ENCODE measurements around the gene CHKB.

DNA sequence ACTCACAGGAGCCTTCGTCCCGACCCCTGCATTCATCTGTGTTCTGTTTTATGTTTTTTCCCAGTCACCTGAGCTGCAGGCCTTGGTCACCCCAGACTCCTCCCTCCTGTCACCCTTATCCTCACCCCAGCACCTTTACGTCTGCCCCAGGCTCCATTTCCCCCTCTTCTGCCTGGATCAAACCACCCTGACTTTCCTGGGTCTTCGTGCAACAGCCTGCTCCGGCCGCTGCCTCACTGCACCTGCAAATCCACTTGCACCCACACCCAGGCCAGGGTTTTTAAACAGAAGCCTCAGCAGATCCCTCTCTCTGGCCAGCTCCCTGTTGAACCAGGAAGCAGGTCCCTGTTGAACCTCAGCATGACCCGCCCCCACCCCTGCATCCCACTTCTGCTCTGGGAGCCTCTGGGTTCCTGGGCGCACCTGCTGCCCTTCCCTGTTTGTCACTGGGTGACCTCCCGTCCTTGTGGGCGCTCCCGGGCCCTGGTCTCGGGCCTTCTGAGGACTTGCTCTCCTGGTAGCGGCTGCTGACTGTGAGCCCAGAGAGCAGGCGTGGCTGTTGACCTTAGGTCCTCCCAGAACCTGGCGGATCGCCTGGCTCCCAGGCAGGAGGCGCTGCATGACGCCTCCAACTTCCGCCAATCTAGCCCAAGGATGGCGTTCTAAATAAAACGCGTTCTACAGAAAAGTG lies 30.8 kb upstream of the CHKB start:
- TF ChIP-seq POLR2A (IDR thresholded peaks at IDR 0.05), result peak in 1 of 2 donors; percentile 17
- TF ChIP-seq, protein P1, sequence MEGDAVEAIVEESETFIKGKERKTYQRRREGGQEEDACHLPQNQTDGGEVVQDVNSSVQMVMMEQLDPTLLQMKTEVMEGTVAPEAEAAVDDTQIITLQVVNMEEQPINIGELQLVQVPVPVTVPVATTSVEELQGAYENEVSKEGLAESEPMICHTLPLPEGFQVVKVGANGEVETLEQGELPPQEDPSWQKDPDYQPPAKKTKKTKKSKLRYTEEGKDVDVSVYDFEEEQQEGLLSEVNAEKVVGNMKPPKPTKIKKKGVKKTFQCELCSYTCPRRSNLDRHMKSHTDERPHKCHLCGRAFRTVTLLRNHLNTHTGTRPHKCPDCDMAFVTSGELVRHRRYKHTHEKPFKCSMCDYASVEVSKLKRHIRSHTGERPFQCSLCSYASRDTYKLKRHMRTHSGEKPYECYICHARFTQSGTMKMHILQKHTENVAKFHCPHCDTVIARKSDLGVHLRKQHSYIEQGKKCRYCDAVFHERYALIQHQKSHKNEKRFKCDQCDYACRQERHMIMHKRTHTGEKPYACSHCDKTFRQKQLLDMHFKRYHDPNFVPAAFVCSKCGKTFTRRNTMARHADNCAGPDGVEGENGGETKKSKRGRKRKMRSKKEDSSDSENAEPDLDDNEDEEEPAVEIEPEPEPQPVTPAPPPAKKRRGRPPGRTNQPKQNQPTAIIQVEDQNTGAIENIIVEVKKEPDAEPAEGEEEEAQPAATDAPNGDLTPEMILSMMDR (IDR thresholded peaks at IDR 0.05), result no peak

Data from adrenal gland (tissue), 5 donors.